ACHN (cell line): ENCODE results near the gene PLAGL2.
A peak's percentile ranks its signal among the peaks of the same experiment; 100 is the strongest.

Source experiments
- DNase-seq: peaks from one replicate; pipeline ENCODE4 v3.0.0-alpha.2; 2015
- in situ Hi-C: cut with HindIII; loops from 2 replicates; pipeline ENCODE4 v1.10.0; 2017; ENCODE audit warnings: low sequenced_read_pairs, low pct_ligation_motif_present, low pct_unique_long_range_greater_than_20kb

The PLAGL2 gene

DNA sequence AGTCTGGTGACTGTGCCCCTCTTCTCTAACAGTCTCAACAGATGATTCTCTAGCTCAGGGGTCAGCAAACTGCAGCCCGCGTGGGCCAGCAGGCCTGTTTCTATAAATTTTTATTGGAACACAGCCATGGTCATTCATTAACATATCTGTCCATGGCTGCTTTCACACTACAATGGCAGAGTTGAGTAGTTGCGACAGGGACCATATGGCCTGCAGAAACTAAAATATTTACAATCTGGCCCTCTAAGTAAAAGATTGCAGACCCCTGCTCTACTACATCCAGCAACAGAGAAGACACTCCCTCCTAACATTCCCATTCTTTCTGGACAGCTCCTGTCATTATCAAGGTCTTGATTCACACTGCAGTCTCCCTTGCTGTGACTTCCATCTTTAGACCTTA lies 45.2 kb downstream of the PLAGL2 start:
- DNase-seq, result no peak
- in situ Hi-C loops, result no loop called here

DNA sequence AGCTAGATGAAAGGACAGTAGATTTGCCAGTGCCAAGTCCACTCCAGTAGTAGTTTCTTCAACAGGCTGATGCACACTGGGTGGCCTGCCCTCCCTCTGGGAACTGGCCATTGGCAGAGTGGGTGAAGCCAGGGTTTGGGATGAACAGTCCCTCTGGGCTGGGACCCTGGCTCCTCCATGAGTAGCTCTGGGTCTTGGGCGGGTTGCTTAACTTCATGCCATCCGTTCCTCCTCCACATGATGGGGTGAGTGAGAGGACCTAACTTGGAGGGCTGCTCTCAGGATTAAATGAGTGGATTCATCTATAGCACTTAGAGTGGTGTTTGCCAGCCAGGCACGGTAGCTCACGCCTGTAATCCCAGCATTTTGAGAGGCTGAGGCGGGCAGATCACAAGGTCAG lies 47.2 kb downstream of the PLAGL2 start:
- in situ Hi-C loops, result no loop called here
- DNase-seq, result no peak

- in situ Hi-C loops, result no loop called here
- no peak for DNase-seq
Observed at GRCh38 chr20:32159766-32160221, 47.7 kb downstream of the PLAGL2 start.

DNA sequence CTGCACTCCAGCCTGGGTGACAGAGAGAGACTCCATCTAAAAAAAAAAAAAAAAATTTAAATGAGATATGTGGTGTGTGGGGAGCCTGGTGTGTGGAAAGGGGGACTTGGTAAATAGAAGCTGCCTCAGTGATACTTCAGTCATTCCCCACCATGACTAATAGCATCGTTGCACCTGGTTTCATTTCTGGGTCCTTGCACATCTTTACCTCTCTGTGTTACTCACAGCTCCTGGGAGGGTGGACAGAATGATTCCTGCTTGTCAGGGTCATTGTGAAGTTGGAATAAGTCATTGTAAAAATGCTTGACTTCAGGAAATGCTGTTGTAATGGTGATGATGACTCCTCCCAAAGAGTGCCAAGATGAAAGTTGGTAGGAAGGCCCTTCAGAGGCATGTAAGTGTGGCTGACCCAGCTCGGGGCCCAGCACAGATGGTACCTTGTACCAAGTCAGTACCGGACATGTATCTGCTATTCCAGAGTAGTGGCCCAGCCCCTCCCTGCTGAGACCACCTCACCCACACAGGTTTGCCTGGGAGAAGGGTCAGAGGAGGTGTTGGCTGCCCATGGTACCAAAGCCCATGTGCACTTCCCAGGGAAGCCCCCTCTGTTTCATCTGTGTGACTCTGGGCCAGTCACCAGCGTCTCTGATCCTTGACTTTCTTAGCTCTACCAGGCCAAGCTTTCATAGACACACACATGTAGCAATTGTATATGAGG lies 48.4 kb downstream of the PLAGL2 start:
- DNase-seq, result no peak
- in situ Hi-C loops, result no loop called here

GRCh38 chr20:32158351-32158750 lies 49.2 kb downstream of the PLAGL2 start:
- DNase-seq, result no peak
- in situ Hi-C loops, result no loop called here

DNA sequence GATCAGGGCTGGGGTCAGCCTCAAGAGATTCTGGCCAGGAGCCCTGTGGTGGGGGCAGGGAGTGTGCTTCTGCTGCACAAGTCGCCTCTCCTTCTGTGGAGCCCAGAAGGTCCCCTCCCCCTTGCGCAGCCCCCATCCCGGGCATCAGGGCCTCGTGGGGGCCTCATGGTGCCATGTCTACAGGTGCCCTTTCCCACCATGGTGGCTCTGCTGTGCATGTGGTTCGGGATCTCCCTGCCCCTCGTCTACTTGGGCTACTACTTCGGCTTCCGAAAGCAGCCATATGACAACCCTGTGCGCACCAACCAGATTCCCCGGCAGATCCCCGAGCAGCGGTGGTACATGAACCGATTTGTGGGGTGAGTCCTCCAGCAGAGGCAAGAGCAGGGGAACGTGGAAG lies 49.9 kb downstream of the PLAGL2 start:
- in situ Hi-C loops, result no loop called here
- DNase-seq, result no peak

DNA sequence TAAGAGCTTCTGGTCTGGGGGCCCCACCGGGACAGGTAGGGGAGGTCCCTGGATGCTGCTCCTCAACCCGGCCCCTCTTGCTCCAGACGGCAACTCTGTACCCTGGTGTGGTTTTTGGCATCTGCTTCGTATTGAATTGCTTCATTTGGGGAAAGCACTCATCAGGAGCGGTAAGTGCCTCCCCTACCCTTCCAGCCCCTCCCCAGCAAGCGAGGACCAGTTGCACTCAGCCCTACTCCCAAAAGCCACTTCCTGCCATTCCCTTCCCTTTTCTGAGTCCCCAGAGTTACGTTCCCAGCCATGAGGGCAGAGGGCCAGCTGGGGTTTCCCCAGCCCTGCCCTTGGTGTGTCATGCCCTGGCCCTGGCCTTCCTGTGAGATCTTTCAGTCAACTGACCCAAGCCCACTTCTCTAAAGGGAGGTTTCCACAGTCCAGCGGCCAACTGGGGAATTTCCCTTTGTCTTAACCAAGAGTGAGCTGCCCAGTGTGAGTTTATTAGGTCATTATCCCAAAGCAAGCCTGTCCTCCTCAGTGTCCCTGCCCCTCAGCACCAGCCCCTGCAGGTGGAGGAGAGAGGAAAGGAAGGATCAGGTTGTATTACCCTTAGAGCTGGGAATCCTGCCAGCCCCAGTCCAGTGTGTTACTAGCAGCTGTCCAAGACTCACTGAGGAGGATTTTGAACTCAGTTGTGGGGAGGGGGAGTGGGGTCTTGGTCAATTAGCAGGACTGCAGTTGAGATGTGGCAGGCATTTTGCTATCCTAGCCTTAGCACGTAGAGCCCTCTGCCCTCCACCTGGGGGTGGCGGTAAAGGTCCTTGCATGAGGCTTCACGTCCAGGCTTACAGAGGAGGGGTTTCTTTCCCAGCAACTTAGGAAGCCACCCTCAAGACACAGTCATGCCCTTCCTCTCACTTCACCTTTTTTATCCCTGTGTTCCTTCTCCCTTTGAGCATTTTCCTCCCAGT lies 52.2 kb downstream of the PLAGL2 start:
- in situ Hi-C loops, result no loop called here

DNA sequence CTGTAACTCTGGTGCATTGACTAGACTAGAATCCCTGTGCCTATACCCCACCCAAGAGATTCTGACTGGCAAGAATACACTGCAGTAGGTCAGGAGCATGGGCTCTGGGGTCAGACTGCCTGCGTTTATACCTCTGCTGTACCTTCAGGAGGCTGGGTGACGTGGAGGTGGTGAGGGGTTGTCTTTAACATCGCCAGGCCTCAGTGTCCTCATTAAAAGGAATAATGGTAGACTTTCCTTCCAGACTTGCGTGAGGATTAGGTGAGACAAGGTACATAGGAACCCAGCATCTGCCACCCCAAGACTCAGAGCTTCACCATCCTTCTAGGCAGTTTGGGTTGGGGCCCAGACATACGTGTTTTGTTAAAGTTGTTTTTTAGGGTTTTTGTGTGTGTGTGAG lies 53.8 kb downstream of the PLAGL2 start:
- in situ Hi-C loops, result no loop called here
- DNase-seq, result no peak

More for the DNA sequence above, 52.2 kb downstream of the PLAGL2 start:
- DNase-seq, result peak; percentile 84

GRCh38 chr20:32153156-32153665 lies 54.3 kb downstream of the PLAGL2 start:
- DNase-seq, result no peak
- in situ Hi-C loops, result no loop called here

- DNase-seq, result no peak
- in situ Hi-C loops, result no loop called here
Observed at GRCh38 chr20:32152421-32153155, 55.0 kb downstream of the PLAGL2 start.

DNA sequence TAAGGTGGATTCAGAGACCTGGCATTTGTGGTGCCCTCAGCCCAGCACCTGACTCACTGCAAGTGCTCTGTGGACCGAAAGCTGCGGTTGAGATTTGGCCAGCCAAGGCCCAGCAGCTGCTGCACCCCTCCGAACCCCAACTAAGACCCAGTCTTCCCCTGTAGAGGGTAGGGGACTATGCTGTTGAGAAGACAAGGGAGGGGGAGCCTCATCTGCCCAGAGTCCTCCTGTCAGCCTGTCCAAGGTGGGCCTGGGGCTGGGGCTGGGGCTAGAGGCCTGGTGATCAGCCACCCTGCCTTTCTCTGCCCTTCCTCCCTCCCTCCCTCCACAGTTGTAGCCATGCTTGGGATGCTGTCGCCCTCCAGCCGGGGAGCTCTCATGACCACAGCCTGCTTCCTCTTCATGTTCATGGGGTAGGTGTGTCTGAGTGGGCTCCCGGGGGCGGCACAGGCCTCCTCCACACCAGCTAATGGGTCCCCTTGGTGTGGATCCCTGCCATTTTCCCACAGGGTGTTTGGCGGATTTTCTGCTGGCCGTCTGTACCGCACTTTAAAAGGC lies 57.2 kb downstream of the PLAGL2 start:
- in situ Hi-C loops, result no loop called here
- no peak for DNase-seq

GRCh38 chr20:32149566-32150170 lies 57.9 kb downstream of the PLAGL2 start:
- in situ Hi-C loops, result no loop called here

GRCh38 chr20:32144898-32145662 lies 62.5 kb downstream of the PLAGL2 start:
- no peak for DNase-seq
- in situ Hi-C loops, result no loop called here

More at GRCh38 chr20:32149566-32150170, 57.9 kb downstream of the PLAGL2 start:
- no peak for DNase-seq

GRCh38 chr20:32142991-32143390 lies 64.6 kb downstream of the PLAGL2 start:
- DNase-seq, result no peak
- in situ Hi-C loops, result no loop called here
